ENCODE results near the gene ASMTL.
"Not testable (repeated sequence)": the region's sequence is repeated elsewhere in the genome, so short reads cannot be mapped to it uniquely, and the experiment has no call there.

The ASMTL gene

DNA sequence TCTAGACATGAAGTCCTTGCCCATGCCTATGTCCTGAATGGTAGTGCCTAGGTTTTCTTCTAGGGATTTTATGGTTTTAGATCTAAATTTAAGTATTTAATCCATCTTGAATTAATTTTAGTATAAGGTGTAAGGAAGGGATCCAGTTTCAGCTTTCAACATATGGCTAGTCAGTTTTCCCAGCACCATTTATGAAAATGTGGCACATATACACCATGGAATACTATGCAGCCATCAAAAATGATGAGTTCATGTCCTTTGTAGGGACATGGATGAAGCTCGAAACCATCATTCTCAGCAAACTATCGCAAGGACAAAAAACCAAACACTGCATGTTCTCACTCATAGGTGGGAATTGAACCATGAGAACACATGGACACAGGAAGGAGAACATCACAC, 29.8 kb upstream of the ASMTL start:
- DNase-seq (ENCODE audit: low spot score) = not testable (repeated sequence)

GRCh38 chrX:1481636-1482529, 29.2 kb upstream of the ASMTL start:
- peak; percentile 82 for DNase-seq (ENCODE audit: low spot score)

DNA sequence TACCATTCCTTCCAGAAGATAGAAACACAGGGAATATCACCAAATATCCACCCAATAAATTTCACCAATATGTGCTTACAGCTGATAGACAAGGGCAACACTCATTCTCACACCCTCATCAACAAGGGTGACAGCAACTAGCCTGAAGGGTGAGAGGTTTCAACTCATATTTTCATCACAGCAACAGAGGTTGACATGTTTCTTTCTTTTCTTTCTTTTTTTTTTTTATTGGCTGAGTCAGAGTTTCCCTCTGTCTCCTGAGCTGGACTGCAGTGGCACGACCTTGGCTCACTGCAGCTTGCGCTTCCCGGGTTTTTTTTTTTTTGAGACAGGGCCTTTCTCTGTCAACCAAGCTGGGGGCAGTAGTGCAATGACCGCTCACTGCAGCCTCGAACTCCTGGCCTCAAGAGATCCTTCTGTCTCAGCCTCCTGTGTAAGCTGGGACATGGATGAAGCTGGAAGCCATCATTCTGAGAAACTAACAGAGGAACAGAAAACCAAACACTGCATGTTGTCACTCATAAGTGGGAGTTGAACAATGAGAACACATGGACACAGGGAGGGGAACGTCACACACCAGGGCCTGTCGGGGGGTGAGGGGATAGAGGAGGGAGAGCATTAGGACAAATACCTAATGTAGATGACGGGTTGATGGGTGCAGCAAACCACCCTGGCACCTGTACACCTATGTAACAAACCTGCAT, 27.5 kb upstream of the ASMTL start:
- no peak for DNase-seq (ENCODE audit: low spot score)

DNA sequence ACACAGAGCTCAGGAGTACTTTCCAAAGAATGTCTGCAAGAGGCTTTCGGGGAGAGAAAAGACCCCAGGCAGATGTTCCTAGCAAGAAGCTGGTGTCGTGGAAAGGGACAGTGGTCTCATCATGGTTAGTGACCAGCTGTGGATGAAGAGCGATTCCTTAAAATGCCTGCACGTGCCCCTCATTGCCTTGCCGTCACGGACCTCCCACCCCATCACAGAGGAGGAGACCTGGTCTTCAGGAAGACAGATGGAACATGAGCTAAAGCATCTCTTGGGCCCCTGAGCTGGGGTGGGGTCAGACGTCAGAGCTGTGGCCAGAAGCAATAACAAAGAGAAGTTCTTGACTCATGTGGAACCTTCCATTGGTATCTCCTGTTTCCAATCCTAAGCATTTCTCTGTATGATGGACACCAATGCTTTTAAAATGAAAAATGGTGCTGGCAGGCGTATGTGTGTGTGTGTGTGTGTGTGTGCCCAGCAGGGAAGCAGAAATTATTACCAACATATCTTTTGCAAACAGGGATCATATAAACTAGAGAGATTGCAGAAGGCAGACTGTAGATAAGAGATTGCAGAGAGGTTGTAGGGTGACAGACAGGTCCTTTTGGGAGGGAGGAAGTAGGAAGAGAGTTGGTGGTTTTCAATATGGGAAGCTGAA, 25.2 kb upstream of the ASMTL start:
- no peak for DNase-seq (ENCODE audit: low spot score)

- DNase-seq (ENCODE audit: low spot score) = no peak
Observed at GRCh38 chrX:1477229-1477628, 24.5 kb upstream of the ASMTL start.

DNA sequence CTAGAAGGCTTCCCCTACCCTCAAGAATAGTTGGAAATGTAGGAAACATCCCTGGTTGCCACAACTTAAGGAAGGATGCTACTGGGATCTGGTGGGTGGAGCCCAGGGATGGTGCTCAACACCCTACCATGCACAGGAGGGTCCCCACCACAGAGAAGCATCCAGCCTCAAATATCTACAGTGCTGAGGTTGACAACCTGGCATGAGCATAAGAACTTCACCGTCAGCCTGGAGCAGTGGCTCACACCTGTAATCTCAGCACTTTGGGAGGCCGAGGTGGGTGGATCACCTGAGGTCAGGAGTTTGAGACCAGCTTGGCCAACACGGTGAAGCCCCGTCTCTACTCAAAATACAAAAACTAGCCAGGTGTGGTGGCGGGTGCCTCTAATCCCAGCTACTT, 24.0 kb upstream of the ASMTL start:
- no peak for DNase-seq (ENCODE audit: low spot score)

DNA sequence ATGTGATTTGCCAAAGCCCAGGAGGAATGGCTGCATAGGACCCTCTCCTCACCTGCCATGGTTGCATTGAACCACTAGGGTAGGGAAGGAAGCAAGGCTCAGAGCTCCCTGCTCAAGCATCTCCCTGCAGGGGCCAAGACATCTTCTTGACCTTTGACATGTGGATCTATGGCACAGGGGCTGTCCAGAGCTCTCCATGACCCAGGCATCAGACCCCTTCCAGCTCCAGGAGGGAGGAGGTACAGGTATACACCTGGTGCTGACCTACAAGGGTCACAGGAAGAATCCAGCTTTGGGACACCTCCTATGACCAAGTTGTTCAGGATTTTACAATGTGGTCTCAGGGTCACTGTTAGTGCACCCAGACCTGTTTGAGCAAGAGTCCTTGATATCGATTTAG, 23.2 kb upstream of the ASMTL start:
- DNase-seq (ENCODE audit: low spot score) = no peak

GRCh38 chrX:1475481-1475880, 22.8 kb upstream of the ASMTL start:
- DNase-seq (ENCODE audit: low spot score) = no peak

DNA sequence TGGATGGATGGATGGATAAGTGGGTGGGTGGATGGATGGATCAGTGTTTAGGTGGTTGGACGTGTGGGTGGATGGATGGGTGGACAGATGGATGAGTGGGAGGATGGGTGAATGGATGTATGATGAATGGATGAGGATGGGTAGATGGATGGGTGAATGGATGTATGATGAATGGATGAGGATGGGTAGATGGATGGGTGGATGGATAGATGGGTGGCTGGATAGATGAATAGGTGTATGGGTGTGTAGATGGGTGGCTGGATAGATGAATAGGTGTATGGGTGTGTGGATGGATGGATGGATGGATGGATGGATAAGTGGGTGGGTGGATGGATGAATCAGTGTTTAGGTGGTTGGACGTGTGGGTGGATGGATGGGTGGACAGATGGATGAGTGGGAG, 21.9 kb upstream of the ASMTL start:
- not testable (repeated sequence) for DNase-seq (ENCODE audit: low spot score)

DNA sequence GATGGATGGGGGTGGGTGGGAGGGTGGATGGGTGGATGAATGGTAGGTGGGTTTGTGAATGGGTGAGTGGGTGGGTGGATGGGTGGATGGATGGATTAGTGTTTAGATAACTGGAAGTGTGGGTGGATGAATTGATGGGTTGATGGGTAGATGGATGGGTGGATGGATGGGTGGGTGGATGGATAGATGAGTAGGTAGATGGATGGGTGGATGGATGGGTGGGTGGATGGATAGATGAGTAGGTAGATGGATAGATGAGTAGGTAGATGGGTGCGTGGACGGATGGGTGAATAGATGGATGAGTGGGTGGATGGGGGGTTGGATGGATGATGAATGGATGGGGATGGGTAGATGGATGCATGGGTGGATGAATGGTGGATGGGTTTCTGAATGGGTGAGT, 20.3 kb upstream of the ASMTL start:
- DNase-seq (ENCODE audit: low spot score) = no peak

- peak; percentile 67 for DNase-seq (ENCODE audit: low spot score)
Observed at GRCh38 chrX:1468250-1468772, 15.6 kb upstream of the ASMTL start.

GRCh38 chrX:1466971-1467561, 14.4 kb upstream of the ASMTL start:
- no peak for DNase-seq (ENCODE audit: low spot score)

DNA sequence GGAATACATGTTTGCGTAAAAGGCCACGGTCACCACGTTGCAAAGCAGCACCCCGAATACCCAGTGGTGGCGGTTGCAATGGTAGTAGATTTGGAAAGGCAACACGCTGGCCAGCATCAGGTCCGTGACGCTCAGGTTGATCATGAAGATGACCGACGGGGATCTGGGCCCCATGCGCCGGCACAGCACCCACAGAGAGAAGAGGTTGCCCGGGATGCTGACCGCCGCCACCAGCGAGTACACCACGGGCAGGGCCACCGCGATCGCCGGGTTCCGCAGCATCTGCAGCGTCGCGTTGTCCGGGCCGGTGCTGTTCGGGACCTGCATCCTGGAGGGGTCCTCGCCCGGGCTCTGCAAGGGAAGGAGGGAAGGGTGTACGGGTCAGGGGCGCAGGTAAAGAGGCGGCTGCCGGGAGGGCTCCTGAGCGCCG, 13.5 kb upstream of the ASMTL start:
- DNase-seq (ENCODE audit: low spot score) = no peak

DNA sequence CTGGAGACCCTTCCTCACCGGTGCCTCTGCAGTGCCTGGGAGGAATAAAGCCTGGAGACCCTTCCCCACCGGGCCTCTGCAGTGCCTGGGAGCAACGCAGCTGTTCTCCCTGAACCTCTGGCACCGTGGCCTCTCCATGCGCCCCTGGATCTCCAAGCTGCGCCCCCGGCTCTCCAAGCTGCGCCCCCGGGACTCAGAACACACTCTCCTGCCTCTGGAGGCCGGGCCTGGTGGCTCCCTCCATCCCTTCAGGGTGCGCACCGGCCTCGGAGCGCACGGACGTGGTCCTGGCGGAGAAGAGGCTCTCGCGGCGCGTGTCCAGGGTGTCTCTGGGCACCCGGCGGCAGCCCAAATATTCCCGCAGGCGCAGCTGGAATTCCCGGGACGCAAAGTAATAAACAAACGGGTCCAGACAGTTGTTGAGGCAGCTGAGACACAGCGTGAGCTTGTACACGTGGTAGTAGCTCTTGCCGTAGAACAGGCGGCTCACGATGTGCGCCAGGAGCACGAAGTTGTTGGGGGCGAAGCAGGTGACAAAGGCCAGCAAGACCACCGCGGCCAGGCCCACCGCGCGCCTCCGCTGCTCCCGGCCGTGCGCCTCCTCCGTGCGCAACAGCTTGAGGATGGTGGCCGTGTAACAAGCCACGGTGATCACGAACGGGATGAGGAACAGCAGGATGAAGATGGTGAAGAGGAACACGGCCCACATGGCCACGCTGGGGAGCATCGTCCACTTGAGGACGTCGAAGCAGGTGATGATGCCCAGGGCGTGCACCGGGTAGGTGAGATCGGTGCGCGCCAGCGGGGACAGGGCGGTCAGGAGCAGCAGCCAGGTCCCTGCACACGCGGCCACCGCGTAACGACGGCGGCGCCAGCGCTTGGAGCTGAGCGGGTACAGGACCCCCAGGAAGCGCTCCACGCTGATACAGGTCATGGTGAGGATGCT, 12.8 kb upstream of the ASMTL start:
- DNase-seq (ENCODE audit: low spot score) = no peak

- DNase-seq (ENCODE audit: low spot score) = no peak
Observed at GRCh38 chrX:1464971-1465285, 12.2 kb upstream of the ASMTL start.

GRCh38 chrX:1464041-1464970, 11.6 kb upstream of the ASMTL start:
- DNase-seq (ENCODE audit: low spot score) = no peak

DNA sequence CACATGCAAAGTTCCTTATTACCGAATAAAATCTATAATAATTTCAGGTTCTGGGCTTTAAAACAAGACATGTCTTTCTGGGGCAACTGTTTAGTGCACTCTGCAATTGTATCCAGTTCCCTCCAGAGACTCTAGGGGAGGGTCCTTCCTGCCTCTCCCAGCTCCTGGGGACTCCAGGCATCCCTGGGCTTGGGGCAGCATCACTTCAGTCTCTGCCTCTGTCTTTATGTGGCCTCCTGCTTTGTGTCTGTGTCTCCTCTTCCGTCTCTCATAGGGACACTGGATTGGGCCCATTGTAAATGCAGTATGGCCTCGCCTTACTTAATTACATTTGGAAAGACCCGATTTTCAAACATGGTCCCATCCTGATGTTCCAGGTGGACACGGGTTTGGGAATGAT, 10.9 kb upstream of the ASMTL start:
- DNase-seq (ENCODE audit: low spot score) = no peak

- no peak for DNase-seq (ENCODE audit: low spot score)
Observed at GRCh38 chrX:1462596-1463251, 10.0 kb upstream of the ASMTL start.

DNA sequence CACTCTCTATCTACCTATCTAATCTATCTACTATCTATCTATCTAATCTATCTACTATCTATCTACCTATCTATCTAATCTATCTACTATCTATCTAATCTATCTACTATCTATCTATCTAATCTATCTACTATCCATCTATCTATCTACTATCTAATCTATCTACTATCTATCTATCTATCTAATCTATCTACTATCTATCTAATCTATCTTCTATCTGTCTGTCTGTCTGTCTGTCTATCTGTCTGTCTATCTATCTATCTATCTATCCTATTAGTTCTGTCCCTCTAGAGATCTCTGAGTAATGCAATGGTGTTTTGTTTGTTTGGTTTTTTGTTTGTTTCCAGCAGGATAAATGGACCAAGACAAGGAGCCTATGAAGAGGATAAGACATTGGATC, 9.4 kb upstream of the ASMTL start:
- no peak for DNase-seq (ENCODE audit: low spot score)

DNA sequence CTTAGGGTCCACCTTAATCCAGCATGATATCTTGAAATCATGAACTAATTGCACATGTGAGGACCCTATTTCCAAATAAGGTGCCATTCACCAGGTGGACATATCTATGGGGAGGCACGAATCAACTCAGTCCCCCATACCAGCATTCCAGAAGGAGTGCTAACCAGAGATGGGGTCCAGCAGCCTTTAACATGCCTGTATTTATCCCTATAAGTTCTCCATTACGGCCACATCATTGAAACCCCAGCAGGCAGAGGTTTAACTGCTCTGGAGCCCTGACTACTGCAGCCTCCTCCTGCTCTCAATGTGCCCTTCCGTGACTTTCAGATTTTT, 3.2 kb upstream of the ASMTL start:
- DNase-seq (ENCODE audit: low spot score) = no peak
